IMR-90 (cell line): ENCODE data around the gene RIMS3. TPM values are rescaled to one million over a fixed set of nuclear protein-coding genes. Genes with fewer than 3 reads are reported as not detected.

Experiments
- ATAC-seq: fragments of 200-7000 bp; cut with Tn5 transposase; 2 replicates; pipeline ENCODE4 v1.9.1; 2020; ENCODE audit warnings: low read depth, mild to moderate bottlenecking, moderate library complexity
- BruUV-seq: library from RNA; stranded (reverse); fragments of 400-500 nt; replicated peaks from 2 replicates; lab custom pipeline; 2021; lab: Mats Ljungman, UMichigan
- CTCF ChIA-PET: fragments of 300-600 bp; formaldehyde crosslinking; extraction: SDS; loops from one replicate; lab custom pipeline; 2021; ENCODE audit warnings: antibody characterized with exemption; lab: Yijun Ruan, JAX
- POLR2A ChIA-PET: fragments of 300-600 bp; sonication (Branson Sonifier 250); formaldehyde crosslinking; loops from one replicate; lab custom pipeline; 2022; ENCODE audit warnings: antibody characterized with exemption; ENCODE audit not compliant: unreplicated experiment; lab: Charles Lee
- DNase-seq: peaks from one replicate; pipeline ENCODE4 v3.0.0; 2013
- H2AFZ ChIP-seq: replicated peaks from 2 replicates; pipeline ENCODE3; 2013; ENCODE audit warnings: low read length, mild to moderate bottlenecking; ENCODE audit not compliant: poor library complexity
- H2AK5ac ChIP-seq: 2 replicates; pipeline ENCODE4 v1.6.1; 2013; ENCODE audit warnings: low read depth, low read length, inconsistent platforms
- H2AK9ac ChIP-seq: replicated peaks from 2 replicates; pipeline ENCODE3; 2013; ENCODE audit warnings: mild to moderate bottlenecking, low read depth, low read length, moderate library complexity; ENCODE audit not compliant: poor library complexity
- H2BK120ac ChIP-seq: 2 replicates; pipeline ENCODE4 v1.6.1; 2013; ENCODE audit warnings: low read depth, low read length, inconsistent platforms
- H2BK15ac ChIP-seq: 3 replicates; pipeline ENCODE4 v1.6.1; 2013; ENCODE audit warnings: low read depth, low read length, inconsistent platforms
- H2BK20ac ChIP-seq: 2 replicates; pipeline ENCODE4 v1.6.1; 2013; ENCODE audit warnings: low read depth, mild to moderate bottlenecking, inconsistent platforms, low read length, moderate library complexity
- H2BK5ac ChIP-seq: 2 replicates; pipeline ENCODE4 v1.6.1; 2013; ENCODE audit warnings: mild to moderate bottlenecking, low read depth, low read length, inconsistent platforms; ENCODE audit not compliant: poor library complexity, severe bottlenecking
- H3K14ac ChIP-seq: replicated peaks from 2 replicates; pipeline ENCODE4 v1.6.1; 2013; ENCODE audit warnings: low read depth, low read length, inconsistent platforms
- H3K18ac ChIP-seq: 2 replicates; pipeline ENCODE4 v1.6.1; 2013; ENCODE audit warnings: low read depth, low read length, control low read depth
- H3K23ac ChIP-seq: 2 replicates; pipeline ENCODE4 v1.6.1; 2013; ENCODE audit warnings: low read depth, low read length, inconsistent platforms
- H3K27ac ChIP-seq: 2 replicates; pipeline ENCODE4 v1.5.1; 2013; ENCODE audit warnings: mild to moderate bottlenecking, control low read depth, low read length; ENCODE audit not compliant: insufficient read depth
- H3K27me3 ChIP-seq: 2 replicates; pipeline ENCODE4 v1.6.1; 2013; ENCODE audit warnings: low read length; ENCODE audit not compliant: control insufficient read depth, insufficient read depth
- H3K36me3 ChIP-seq: 2 replicates; pipeline ENCODE4 v1.6.1; 2013; ENCODE audit warnings: low read length, mixed read lengths; ENCODE audit not compliant: control insufficient read depth, insufficient read depth
- H3K4ac ChIP-seq: 2 replicates; pipeline ENCODE4 v1.6.1; 2013; ENCODE audit warnings: low read depth, low read length, inconsistent platforms
- H3K4me1 ChIP-seq: 2 replicates; pipeline ENCODE4 v1.6.1; 2013; ENCODE audit warnings: low read length, mixed read lengths; ENCODE audit not compliant: control insufficient read depth, insufficient read depth
- H3K4me2 ChIP-seq: 2 replicates; pipeline ENCODE4 v1.6.1; 2013; ENCODE audit warnings: low read depth, mild to moderate bottlenecking, control low read depth, low read length, moderate library complexity
- H3K4me3 ChIP-seq: 2 replicates; pipeline ENCODE4 v1.5.1; 2013; ENCODE audit warnings: low read depth, mild to moderate bottlenecking, control low read depth, low read length, moderate library complexity; ENCODE audit not compliant: insufficient read depth
- H3K56ac ChIP-seq: 2 replicates; pipeline ENCODE4 v1.6.1; 2013; ENCODE audit warnings: low read length, inconsistent platforms; ENCODE audit not compliant: insufficient read depth; ENCODE audit errors: extremely low read depth
- H3K79me1 ChIP-seq, 2 experiments: 2 replicates each; pipeline ENCODE4 v1.6.1; 2013; ENCODE audit warnings: low read length in 2 of 2, inconsistent platforms in 1 of 2, low read depth in 1 of 2
- H3K9ac ChIP-seq: 2 replicates; pipeline ENCODE4 v1.6.1; 2013; ENCODE audit warnings: low read depth, low read length, control low read depth
- H3K9me1 ChIP-seq: 2 replicates; pipeline ENCODE4 v1.6.1; 2013; ENCODE audit warnings: low read length, inconsistent platforms; ENCODE audit not compliant: insufficient read depth
- H3K9me3 ChIP-seq: 2 replicates; pipeline ENCODE4 v1.6.1; 2013; ENCODE audit warnings: low read length; ENCODE audit not compliant: control insufficient read depth, insufficient read depth
- H4K20me1 ChIP-seq: 2 replicates; pipeline ENCODE4 v1.6.1; 2013; ENCODE audit warnings: low read length, inconsistent platforms; ENCODE audit not compliant: insufficient read depth
- H4K5ac ChIP-seq: 2 replicates; pipeline ENCODE4 v1.6.1; 2013; ENCODE audit warnings: mild to moderate bottlenecking, low read depth, low read length, control low read depth
- H4K8ac ChIP-seq, 2 experiments: 2 replicates each; pipeline ENCODE4 v1.6.1; 2013; ENCODE audit warnings: low read depth in 2 of 2, low read length in 2 of 2, control low read depth in 1 of 2, inconsistent platforms in 1 of 2
- H4K91ac ChIP-seq: 2 replicates; pipeline ENCODE4 v1.6.1; 2013; ENCODE audit warnings: low read depth, low read length, inconsistent platforms; ENCODE audit not compliant: insufficient read depth
- BHLHE40 ChIP-seq: fragments of 150-350 bp; IDR thresholded peaks from 2 replicates; pipeline ENCODE4 v1.6.1; 2016; ENCODE audit warnings: mild to moderate bottlenecking, low read depth, low read length
- CEBPB ChIP-seq: IDR thresholded peaks from 2 replicates; pipeline ENCODE4 v1.6.1; 2012; ENCODE audit warnings: low read depth, low read length, improper control_type of control experiment
- MXI1 ChIP-seq: IDR thresholded peaks from 2 replicates; pipeline ENCODE4 v1.6.1; 2012; ENCODE audit warnings: low read depth, mild to moderate bottlenecking, low read length, moderate library complexity, borderline replicate concordance
- NFE2L2 ChIP-seq: fragments of 150-350 bp; IDR thresholded peaks from 2 replicates; pipeline ENCODE4 v1.6.1; 2016; ENCODE audit warnings: low read depth, mild to moderate bottlenecking, low read length
- RCOR1 ChIP-seq: IDR thresholded peaks from 2 replicates; pipeline ENCODE4 v1.6.1; 2012; ENCODE audit warnings: mild to moderate bottlenecking, low read length, improper control_type of control experiment; ENCODE audit not compliant: insufficient replicate concordance
- RFX5 ChIP-seq: IDR thresholded peaks from 2 replicates; pipeline ENCODE4 v1.8.0; 2012; ENCODE audit warnings: low read depth, mild to moderate bottlenecking, low read length, moderate library complexity
- SMC3 ChIP-seq: fragments of 150-350 bp; IDR thresholded peaks from 2 replicates; pipeline ENCODE4 v1.6.1; 2016; ENCODE audit warnings: low read depth, mild to moderate bottlenecking, antibody characterized with exemption, low read length, moderate library complexity
- WGBS, 2 experiments: methylation state at CpG; one replicate each; pipeline versions ENCODE4 v1.1.5 to v1.1.7; 2013; ENCODE audit warnings: missing lambda C conversion rate in 2 of 2; ENCODE audit not compliant: insufficient read length in 1 of 2; ENCODE audit errors: extremely low coverage in 2 of 2; 5-methylcytosine and 5-hydroxymethylcytosine counted together
- dilution Hi-C: fragments of 300-500 bp; cut with HindIII; formaldehyde crosslinking; loops from one replicate; pipeline ENCODE4 v1.14.3; 2018; ENCODE audit warnings: low sequenced_read_pairs; ENCODE audit not compliant: unreplicated experiment
- in situ Hi-C: fragments of 300-500 bp; cut with MboI; formaldehyde crosslinking; loops from 3 replicates; pipeline ENCODE4 v1.14.3; 2019; ENCODE audit warnings: low sequenced_read_pairs, inconsistent platforms, mixed read lengths
- intact Hi-C: fragments of 100-400 bp; cut with micrococcal nuclease; formaldehyde crosslinking; loops from 2 replicates; pipeline ENCODE4 v1.10.0; 2022
- polyA plus RNA-seq, 3 experiments: library from polyadenylated mRNA; depleted of rRNA; stranded (reverse); fragments of >200 nt; gene quantifications; 2 replicates each; pipeline ENCODE4 v1.2.3, GENCODE V29; 2012; ENCODE audit warnings: low replicate concordance in 1 of 3
- total RNA-seq: library from RNA; depleted of rRNA; stranded (reverse); fragments of >200 nt; gene quantifications from 2 replicates; pipeline ENCODE4 v1.2.3, GENCODE V29; 2012
- TF ChIP-seq, protein P1 (sequence below): fragments of 150-350 bp; IDR thresholded peaks from 2 replicates; pipeline ENCODE4 v1.6.1; 2017; ENCODE audit warnings: mild to moderate bottlenecking, antibody characterized with exemption, low read length, low read depth
- TF ChIP-seq, protein P2 (sequence below): conservative IDR thresholded peaks from 2 replicates; pipeline ENCODE4 v1.5.1; 2012; ENCODE audit warnings: mild to moderate bottlenecking, low read depth, low read length, improper control_type of control experiment
- TF ChIP-seq, protein P3 (sequence below): fragments of 150-350 bp; IDR thresholded peaks from 2 replicates; pipeline ENCODE4 v1.6.1; 2016; ENCODE audit warnings: low read depth, mild to moderate bottlenecking, low read length, moderate library complexity, borderline replicate concordance

The RIMS3 gene
- total and polyA plus RNA-seq, 2 of the 4 experiments (the other 2 are of a cell fraction) = 0.10 to 0.36 TPM

DNA sequence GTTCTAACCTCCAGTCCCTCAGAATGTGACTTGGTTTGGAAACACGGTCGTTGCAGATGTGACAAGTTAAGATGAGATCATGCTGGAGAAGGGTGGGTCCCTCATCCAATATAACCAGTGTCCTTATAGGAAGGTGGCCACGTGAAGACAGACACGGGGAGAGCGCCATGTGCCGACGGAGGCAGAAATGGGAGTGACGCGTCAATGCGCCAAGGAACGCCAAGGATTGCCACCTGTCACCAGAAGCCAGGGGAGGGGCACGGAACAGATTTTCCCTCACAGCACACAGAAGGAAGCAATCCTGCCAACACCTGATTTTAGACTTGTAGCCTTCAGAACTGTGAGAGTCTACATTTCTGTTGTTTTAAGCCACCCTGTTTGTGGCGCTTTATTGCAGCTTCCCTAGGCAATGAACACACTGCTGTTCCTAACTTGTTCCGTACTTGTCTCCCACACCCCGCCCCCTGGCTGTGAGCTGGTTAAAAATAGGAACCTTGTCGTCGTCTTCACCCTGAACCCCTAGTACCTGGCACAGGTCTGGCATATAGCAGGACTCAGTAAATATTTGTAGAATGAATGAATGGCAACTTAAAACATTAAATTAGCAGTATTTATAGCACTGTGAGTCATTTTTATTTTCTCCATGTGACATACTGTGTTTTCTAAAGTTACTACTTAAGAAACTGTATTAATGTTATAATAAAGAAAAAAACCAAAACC, 14.2 kb downstream of the RIMS3 start:
- H4K20me1 ChIP-seq = no peaks in the 10 kb centered on the region; the same call in 1 of the 2 replicates
- H4K91ac ChIP-seq = no peak overlapping the region
- no peaks in the 10 kb centered on the region for H3K9me3 ChIP-seq
- intact Hi-C loops (no loop called here), in situ Hi-C loops (no loop called here), dilution Hi-C loops (no loop called here)
- H3K4me1 ChIP-seq = no peaks in the 10 kb centered on the region
- H2BK120ac ChIP-seq = no peak overlapping the region
- H3K27ac ChIP-seq = no peak overlapping the region
- H3K9ac ChIP-seq = no peak overlapping the region
- H3K4ac ChIP-seq = no peak overlapping the region
- H2AK9ac ChIP-seq = no peak overlapping the region
- H2BK5ac ChIP-seq = no peak overlapping the region
- no peak overlapping the region for H3K4me2 ChIP-seq
- H3K36me3 ChIP-seq = no peaks in the 10 kb centered on the region
- H3K9me1 ChIP-seq = 0 out of 2 replicates have a peak, but pooled peaks cover 3% of the 10 kb centered on the region
- H2AK5ac ChIP-seq = no peak overlapping the region
- no peak overlapping the region for H4K8ac ChIP-seq
- H3K14ac ChIP-seq = no peak overlapping the region
- CTCF ChIA-PET = no interaction called here
- H3K56ac ChIP-seq = no peak overlapping the region
- H3K79me1 ChIP-seq = no peaks in the 10 kb centered on the region
- TF ChIP-seq, protein P1, sequence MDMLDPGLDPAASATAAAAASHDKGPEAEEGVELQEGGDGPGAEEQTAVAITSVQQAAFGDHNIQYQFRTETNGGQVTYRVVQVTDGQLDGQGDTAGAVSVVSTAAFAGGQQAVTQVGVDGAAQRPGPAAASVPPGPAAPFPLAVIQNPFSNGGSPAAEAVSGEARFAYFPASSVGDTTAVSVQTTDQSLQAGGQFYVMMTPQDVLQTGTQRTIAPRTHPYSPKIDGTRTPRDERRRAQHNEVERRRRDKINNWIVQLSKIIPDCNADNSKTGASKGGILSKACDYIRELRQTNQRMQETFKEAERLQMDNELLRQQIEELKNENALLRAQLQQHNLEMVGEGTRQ = no peak
- no peak for TF ChIP-seq RFX5
- no peak for TF ChIP-seq CEBPB
- TF ChIP-seq, protein P2, sequence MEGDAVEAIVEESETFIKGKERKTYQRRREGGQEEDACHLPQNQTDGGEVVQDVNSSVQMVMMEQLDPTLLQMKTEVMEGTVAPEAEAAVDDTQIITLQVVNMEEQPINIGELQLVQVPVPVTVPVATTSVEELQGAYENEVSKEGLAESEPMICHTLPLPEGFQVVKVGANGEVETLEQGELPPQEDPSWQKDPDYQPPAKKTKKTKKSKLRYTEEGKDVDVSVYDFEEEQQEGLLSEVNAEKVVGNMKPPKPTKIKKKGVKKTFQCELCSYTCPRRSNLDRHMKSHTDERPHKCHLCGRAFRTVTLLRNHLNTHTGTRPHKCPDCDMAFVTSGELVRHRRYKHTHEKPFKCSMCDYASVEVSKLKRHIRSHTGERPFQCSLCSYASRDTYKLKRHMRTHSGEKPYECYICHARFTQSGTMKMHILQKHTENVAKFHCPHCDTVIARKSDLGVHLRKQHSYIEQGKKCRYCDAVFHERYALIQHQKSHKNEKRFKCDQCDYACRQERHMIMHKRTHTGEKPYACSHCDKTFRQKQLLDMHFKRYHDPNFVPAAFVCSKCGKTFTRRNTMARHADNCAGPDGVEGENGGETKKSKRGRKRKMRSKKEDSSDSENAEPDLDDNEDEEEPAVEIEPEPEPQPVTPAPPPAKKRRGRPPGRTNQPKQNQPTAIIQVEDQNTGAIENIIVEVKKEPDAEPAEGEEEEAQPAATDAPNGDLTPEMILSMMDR = no peak
- TF ChIP-seq SMC3 = no peak
- TF ChIP-seq MXI1 = no peak
- TF ChIP-seq, protein P3, sequence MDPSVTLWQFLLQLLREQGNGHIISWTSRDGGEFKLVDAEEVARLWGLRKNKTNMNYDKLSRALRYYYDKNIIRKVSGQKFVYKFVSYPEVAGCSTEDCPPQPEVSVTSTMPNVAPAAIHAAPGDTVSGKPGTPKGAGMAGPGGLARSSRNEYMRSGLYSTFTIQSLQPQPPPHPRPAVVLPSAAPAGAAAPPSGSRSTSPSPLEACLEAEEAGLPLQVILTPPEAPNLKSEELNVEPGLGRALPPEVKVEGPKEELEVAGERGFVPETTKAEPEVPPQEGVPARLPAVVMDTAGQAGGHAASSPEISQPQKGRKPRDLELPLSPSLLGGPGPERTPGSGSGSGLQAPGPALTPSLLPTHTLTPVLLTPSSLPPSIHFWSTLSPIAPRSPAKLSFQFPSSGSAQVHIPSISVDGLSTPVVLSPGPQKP = no peak
- no peak for TF ChIP-seq RCOR1
- TF ChIP-seq BHLHE40 = no peak
- TF ChIP-seq NFE2L2 = no peak
- no peak for ATAC-seq
- POLR2A ChIA-PET = no interaction called here
- H3K18ac ChIP-seq = no peak overlapping the region
- no TSS peak for BruUV-seq
- no peak overlapping the region for H2BK15ac ChIP-seq
- no peak overlapping the region for H2BK20ac ChIP-seq
- H3K4me3 ChIP-seq = no peak overlapping the region
- no peak overlapping the region for H3K23ac ChIP-seq
- H2AFZ ChIP-seq = no peak overlapping the region
- WGBS, 2 experiments = no CpG with 5 or more reads among the region's 17 CpGs
- peaks cover 33% of the 10 kb centered on the region for H3K27me3 ChIP-seq
- no peak overlapping the region for H4K5ac ChIP-seq
- DNase-seq = no peak
